HCT116 (cell line): ENCODE data around the gene CCDC61. TPM values are rescaled to one million over a fixed set of nuclear protein-coding genes. Genes with fewer than 3 reads are reported as not detected.

Source experiments
- ATAC-seq: fragments of 200-7000 bp; cut with Tn5 transposase; 2 replicates; pipeline ENCODE4 v1.9.1; 2020; ENCODE audit warnings: mild to moderate bottlenecking, moderate library complexity
- BruUV-seq: library from RNA; stranded (reverse); fragments of 400-500 nt; replicated peaks from 2 replicates; lab custom pipeline; 2021; lab: Mats Ljungman, UMichigan
- CTCF ChIA-PET: fragments of 300-600 bp; sonication (Branson Sonifier 250); formaldehyde crosslinking; loops from one replicate; lab custom pipeline; 2021; ENCODE audit warnings: antibody characterized with exemption; lab: Charles Lee
- POLR2A ChIA-PET: fragments of 300-600, 350-600 bp; sonication (Branson Sonifier 250); formaldehyde crosslinking; loops from one replicate; lab custom pipeline; 2021; ENCODE audit warnings: antibody characterized with exemption; lab: Charles Lee
- RAD21 ChIA-PET, 2 experiments: fragments of 300-600 bp; sonication (Branson Sonifier 250); formaldehyde crosslinking; loops; one replicate each; lab custom pipeline; 2023; ENCODE audit warnings: low total read pairs in 2 of 2; ENCODE audit not compliant: uncharacterized antibody in 2 of 2, unreplicated experiment in 2 of 2, low non-redundant PET in 1 of 2; lab: Charles Lee
- DNase-seq: peaks from one replicate; pipeline ENCODE4 v3.0.0-alpha.2; 2010; ENCODE audit warnings: low read depth, low spot score
- H2AFZ ChIP-seq: fragments of 200-600 bp; shearing (Covaris generic), sonication (generic); 2 replicates; pipeline ENCODE4 v1.6.1; 2017; ENCODE audit warnings: low read depth, mixed run types, mixed read lengths, antibody characterized with exemption, low read length; ENCODE audit not compliant: poor library complexity, severe bottlenecking
- H3K27ac ChIP-seq: 2 replicates; pipeline ENCODE4 v1.5.1; 2012; ENCODE audit warnings: low read depth, low read length
- H3K27me3 ChIP-seq: fragments of 200-600 bp; sonication (generic); 2 replicates; pipeline ENCODE4 v1.6.1; 2016; ENCODE audit warnings: mixed run types, low read length, mixed read lengths; ENCODE audit not compliant: insufficient read depth
- H3K36me3 ChIP-seq, 2 experiments: fragments of 200-500 bp in 1 of 2; fragments of 200-600 bp in 1 of 2; sonication (Bioruptor generic) in 1 of 2; sonication (generic) in 1 of 2; 2 replicates each; pipeline versions ENCODE4 v1.5.1 to v1.6.1; 2014 to 2016; ENCODE audit warnings: low read length in 2 of 2, inconsistent platforms in 1 of 2, mixed read lengths in 1 of 2, mixed run types in 1 of 2; ENCODE audit not compliant: insufficient read depth in 2 of 2, control insufficient read depth in 1 of 2
- H3K4me1 ChIP-seq, 2 experiments: fragments of 200-600 bp in 1 of 2; sonication (generic) in 1 of 2; 2 replicates each; pipeline versions ENCODE4 v1.5.1 to v1.6.1; 2012 to 2017; ENCODE audit warnings: low read length in 2 of 2, inconsistent platforms in 1 of 2, mild to moderate bottlenecking in 1 of 2, mixed read lengths in 1 of 2, mixed run types in 1 of 2, moderate library complexity in 1 of 2; ENCODE audit not compliant: insufficient read depth in 2 of 2, control insufficient read depth in 1 of 2
- H3K4me2 ChIP-seq: fragments of 200-600 bp; sonication (generic); 2 replicates; pipeline ENCODE4 v1.6.1; 2017; ENCODE audit warnings: mixed run types, low read length, mixed read lengths
- H3K4me3 ChIP-seq, 2 experiments: fragments of 200-600 bp in 1 of 2; sonication (generic) in 1 of 2; replicated peaks in 1 of 2; 2 replicates each; pipeline ENCODE4 v1.5.1; 2011 to 2016; ENCODE audit warnings: low read length in 2 of 2, control low read depth in 1 of 2, low read depth in 1 of 2, mild to moderate bottlenecking in 1 of 2, mixed read lengths in 1 of 2, mixed run types in 1 of 2
- H3K79me2 ChIP-seq: fragments of 200-600 bp; sonication (generic); 2 replicates; pipeline ENCODE4 v1.6.1; 2017; ENCODE audit warnings: mild to moderate bottlenecking, mixed run types, low read length, moderate library complexity, mixed read lengths; ENCODE audit not compliant: insufficient read depth
- H3K9ac ChIP-seq: fragments of 200-600 bp; sonication (generic); 2 replicates; pipeline ENCODE4 v1.6.1; 2016; ENCODE audit warnings: low read length, mixed read lengths
- H3K9me2 ChIP-seq: fragments of 200-600 bp; sonication (generic), shearing (Covaris generic); 2 replicates; pipeline ENCODE4 v1.6.1; 2017; ENCODE audit warnings: mixed run types, mild to moderate bottlenecking, moderate library complexity; ENCODE audit not compliant: insufficient read depth
- H3K9me3 ChIP-seq, 2 experiments: fragments of 200-500 bp in 1 of 2; fragments of 200-600 bp in 1 of 2; sonication (Bioruptor generic) in 1 of 2; sonication (generic) in 1 of 2; 2 replicates each; pipeline ENCODE4 v1.6.1; 2014 to 2017; ENCODE audit warnings: low read length in 2 of 2, mixed read lengths in 2 of 2, inconsistent platforms in 1 of 2, low read depth in 1 of 2, mild to moderate bottlenecking in 1 of 2, mixed run types in 1 of 2, moderate library complexity in 1 of 2; ENCODE audit not compliant: control insufficient read depth in 1 of 2, insufficient read depth in 1 of 2
- H4K20me1 ChIP-seq: fragments of 200-600 bp; sonication (generic), shearing (Covaris generic); 2 replicates; pipeline ENCODE4 v1.6.1; 2017; ENCODE audit warnings: mixed run types, mild to moderate bottlenecking, moderate library complexity; ENCODE audit not compliant: insufficient read depth
- CBX3 ChIP-seq: IDR thresholded peaks from 2 replicates; pipeline ENCODE4 v1.6.1; 2012; ENCODE audit warnings: low read depth
- CEBPB ChIP-seq: IDR thresholded peaks from 2 replicates; pipeline ENCODE4 v1.6.1; 2012; ENCODE audit warnings: low read depth
- EGR1 ChIP-seq: IDR thresholded peaks from 2 replicates; pipeline ENCODE4 v1.6.1; 2012; ENCODE audit warnings: low read depth
- ELF1 ChIP-seq: IDR thresholded peaks from 2 replicates; pipeline ENCODE4 v1.6.1; 2012; ENCODE audit warnings: low read depth, borderline replicate concordance
- FOSL1 ChIP-seq: IDR thresholded peaks from 2 replicates; pipeline ENCODE4 v1.6.1; 2012; ENCODE audit warnings: low read depth
- POLR2A ChIP-seq: IDR thresholded peaks from 2 replicates; pipeline ENCODE4 v1.7.0; 2011; ENCODE audit warnings: borderline replicate concordance; ENCODE audit not compliant: insufficient read depth, insufficient read length; ENCODE audit errors: extremely low read depth
- SIN3A ChIP-seq: IDR thresholded peaks from 2 replicates; pipeline ENCODE4 v1.6.1; 2012; ENCODE audit warnings: low read depth
- SP1 ChIP-seq: IDR thresholded peaks from 2 replicates; pipeline ENCODE4 v1.6.1; 2012; ENCODE audit warnings: low read depth
- ZFX ChIP-seq: fragments of 450-650 bp; IDR thresholded peaks from 2 replicates; pipeline ENCODE4 v1.6.1; 2017
- ZNF274 ChIP-seq: fragments of 200-500 bp; sonication (Bioruptor generic); IDR thresholded peaks from 2 replicates; pipeline ENCODE4 v1.6.1; 2014; ENCODE audit warnings: mild to moderate bottlenecking, low read depth, low read length, inconsistent platforms
- intact Hi-C: fragments of 100-400 bp; cut with micrococcal nuclease; formaldehyde crosslinking; loops from 2 replicates; pipeline ENCODE4 v1.10.0; 2022
- total RNA-seq: library from RNA; stranded (reverse); gene quantifications from one replicate; pipeline ENCODE4 v1.2.1, GENCODE V29; 2021; ENCODE audit not compliant: unreplicated experiment
- TF ChIP-seq, protein P1 (sequence below): IDR thresholded peaks from 2 replicates; pipeline ENCODE4 v1.6.1; 2012; ENCODE audit warnings: low read depth
- TF ChIP-seq, protein P2 (sequence below), 3 experiments: fragments of 200-600 bp in 1 of 3; sonication (generic) in 1 of 3; IDR thresholded peaks in 2 of 3; conservative IDR thresholded peaks in 1 of 3; 2 replicates each; pipeline ENCODE4 v1.5.1; 2012 to 2017; ENCODE audit warnings: low read depth in 2 of 3, low read length in 2 of 3, antibody characterized with exemption in 1 of 3, borderline replicate concordance in 1 of 3, control low read depth in 1 of 3, mild to moderate bottlenecking in 1 of 3, mixed read lengths in 1 of 3, mixed run types in 1 of 3, moderate library complexity in 1 of 3; ENCODE audit not compliant: insufficient read depth in 1 of 3

CCDC61 gene
- total RNA-seq, 1 experiment from 2014 or later: 12.2 TPM

DNA sequence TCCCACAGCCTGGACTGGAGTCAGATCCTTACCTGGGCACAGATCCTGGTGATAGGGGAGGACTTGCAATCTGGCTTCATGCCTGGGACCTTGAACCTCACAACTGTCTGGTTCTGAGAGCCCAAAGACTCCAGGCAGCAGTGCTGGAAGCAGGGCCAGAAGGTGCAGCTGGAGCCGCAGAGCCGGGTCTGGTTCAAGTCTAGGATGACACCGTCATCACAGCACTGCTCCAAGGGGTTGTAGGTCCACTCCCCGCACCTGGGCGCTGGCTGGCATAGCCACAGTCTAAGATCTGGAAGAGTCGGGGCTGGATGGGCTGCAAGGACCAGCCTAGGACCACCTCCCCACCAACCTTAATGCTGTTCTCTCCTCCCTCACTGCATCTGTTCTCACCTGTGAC lies 44.9 kb downstream of the CCDC61 start:
- RAD21 ChIA-PET: no interaction called here
- no peak for ATAC-seq
- H3K9me3 ChIP-seq: peaks cover 0 to 4% of the 10 kb centered on the region in 2 experiments; a peak in 1 of 4 replicates

More for the DNA sequence above, 44.9 kb downstream of the CCDC61 start:
- intact Hi-C loops: no loop called here
- no peak for DNase-seq
- no peak for TF ChIP-seq CEBPB
- TF ChIP-seq, protein P1, sequence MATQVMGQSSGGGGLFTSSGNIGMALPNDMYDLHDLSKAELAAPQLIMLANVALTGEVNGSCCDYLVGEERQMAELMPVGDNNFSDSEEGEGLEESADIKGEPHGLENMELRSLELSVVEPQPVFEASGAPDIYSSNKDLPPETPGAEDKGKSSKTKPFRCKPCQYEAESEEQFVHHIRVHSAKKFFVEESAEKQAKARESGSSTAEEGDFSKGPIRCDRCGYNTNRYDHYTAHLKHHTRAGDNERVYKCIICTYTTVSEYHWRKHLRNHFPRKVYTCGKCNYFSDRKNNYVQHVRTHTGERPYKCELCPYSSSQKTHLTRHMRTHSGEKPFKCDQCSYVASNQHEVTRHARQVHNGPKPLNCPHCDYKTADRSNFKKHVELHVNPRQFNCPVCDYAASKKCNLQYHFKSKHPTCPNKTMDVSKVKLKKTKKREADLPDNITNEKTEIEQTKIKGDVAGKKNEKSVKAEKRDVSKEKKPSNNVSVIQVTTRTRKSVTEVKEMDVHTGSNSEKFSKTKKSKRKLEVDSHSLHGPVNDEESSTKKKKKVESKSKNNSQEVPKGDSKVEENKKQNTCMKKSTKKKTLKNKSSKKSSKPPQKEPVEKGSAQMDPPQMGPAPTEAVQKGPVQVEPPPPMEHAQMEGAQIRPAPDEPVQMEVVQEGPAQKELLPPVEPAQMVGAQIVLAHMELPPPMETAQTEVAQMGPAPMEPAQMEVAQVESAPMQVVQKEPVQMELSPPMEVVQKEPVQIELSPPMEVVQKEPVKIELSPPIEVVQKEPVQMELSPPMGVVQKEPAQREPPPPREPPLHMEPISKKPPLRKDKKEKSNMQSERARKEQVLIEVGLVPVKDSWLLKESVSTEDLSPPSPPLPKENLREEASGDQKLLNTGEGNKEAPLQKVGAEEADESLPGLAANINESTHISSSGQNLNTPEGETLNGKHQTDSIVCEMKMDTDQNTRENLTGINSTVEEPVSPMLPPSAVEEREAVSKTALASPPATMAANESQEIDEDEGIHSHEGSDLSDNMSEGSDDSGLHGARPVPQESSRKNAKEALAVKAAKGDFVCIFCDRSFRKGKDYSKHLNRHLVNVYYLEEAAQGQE: no peak
- TF ChIP-seq EGR1: no peak
- TF ChIP-seq CBX3: no peak
- no peak for TF ChIP-seq ZFX
- no peak for TF ChIP-seq FOSL1
- no peak for TF ChIP-seq SIN3A
- TF ChIP-seq ZNF274: no peak
- no peak for TF ChIP-seq POLR2A
- TF ChIP-seq ELF1: no peak
- TF ChIP-seq, protein P2, sequence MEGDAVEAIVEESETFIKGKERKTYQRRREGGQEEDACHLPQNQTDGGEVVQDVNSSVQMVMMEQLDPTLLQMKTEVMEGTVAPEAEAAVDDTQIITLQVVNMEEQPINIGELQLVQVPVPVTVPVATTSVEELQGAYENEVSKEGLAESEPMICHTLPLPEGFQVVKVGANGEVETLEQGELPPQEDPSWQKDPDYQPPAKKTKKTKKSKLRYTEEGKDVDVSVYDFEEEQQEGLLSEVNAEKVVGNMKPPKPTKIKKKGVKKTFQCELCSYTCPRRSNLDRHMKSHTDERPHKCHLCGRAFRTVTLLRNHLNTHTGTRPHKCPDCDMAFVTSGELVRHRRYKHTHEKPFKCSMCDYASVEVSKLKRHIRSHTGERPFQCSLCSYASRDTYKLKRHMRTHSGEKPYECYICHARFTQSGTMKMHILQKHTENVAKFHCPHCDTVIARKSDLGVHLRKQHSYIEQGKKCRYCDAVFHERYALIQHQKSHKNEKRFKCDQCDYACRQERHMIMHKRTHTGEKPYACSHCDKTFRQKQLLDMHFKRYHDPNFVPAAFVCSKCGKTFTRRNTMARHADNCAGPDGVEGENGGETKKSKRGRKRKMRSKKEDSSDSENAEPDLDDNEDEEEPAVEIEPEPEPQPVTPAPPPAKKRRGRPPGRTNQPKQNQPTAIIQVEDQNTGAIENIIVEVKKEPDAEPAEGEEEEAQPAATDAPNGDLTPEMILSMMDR (IDR thresholded peaks at IDR 0.05 in 2 of 3, conservative IDR thresholded peaks at IDR 0.05 in 1 of 3; ENCODE audit: borderline replicate concordance in 1 of 3, insufficient read depth in 1 of 3, low read depth in 2 of 3, low read length in 2 of 3): no peak
- TF ChIP-seq SP1: no peak
- Histone ChIP-seq H3K4me3 (no peak overlapping the region), H3K79me2 (no peaks in the 10 kb centered on the region), H3K9ac (no peak overlapping the region), H3K27ac (no peak overlapping the region), H2AFZ (no peak overlapping the region), H3K4me1 (peaks cover 0 to 8% of the 10 kb centered on the region in 2 experiments; a peak in 2 of 4 replicates), H4K20me1 (no peaks in the 10 kb centered on the region), H3K4me2 (no peak overlapping the region), H3K27me3 (peaks cover 26% of the 10 kb centered on the region; the same call in 1 of the 2 replicates), H3K9me2 (no peaks in the 10 kb centered on the region), H3K36me3 (no peaks in the 10 kb centered on the region)
- CTCF ChIA-PET: interaction anchor here (0.6 to 0.8 kb wide), 2 partner anchors 177 to 503 kb away, joined by 3 read pairs; no protein-coding TSS in a partner anchor
- no TSS peak for BruUV-seq
- POLR2A ChIA-PET: no interaction called here
